CD4-positive, alpha-beta memory T cell (primary cell): ENCODE results near the gene DGKD. TPM values are rescaled to one million over a fixed set of nuclear protein-coding genes. Genes with fewer than 3 reads are reported as not detected.
"Not testable (repeated sequence)": the region's sequence is repeated elsewhere in the genome, so short reads cannot be mapped to it uniquely, and the experiment has no call there.

Experiments
- CTCF ChIA-PET: fragments of 350-600 bp; sonication (Branson Sonifier 250); formaldehyde crosslinking; loops from one replicate; lab custom pipeline; 2021; ENCODE audit warnings: inconsistent platforms; ENCODE audit not compliant: partially characterized antibody; lab: Charles Lee
- POLR2A ChIA-PET: fragments of 350-600 bp; sonication (Branson Sonifier 250); formaldehyde crosslinking; loops from one replicate; lab custom pipeline; 2021; ENCODE audit not compliant: partially characterized antibody; lab: Charles Lee
- DNase-seq, 5 donors: peaks; one replicate each; pipeline versions ENCODE4 v3.0.0 to v3.0.0-alpha.2; 2020 to 2022; ENCODE audit warnings: mixed read lengths in 1 of 5
- H3K27ac ChIP-seq: one replicate; pipeline ENCODE4 v1.7.0; 2013; ENCODE audit warnings: low read depth, low read length
- H3K27me3 ChIP-seq: 2 replicates; pipeline ENCODE4 v1.7.0; 2013; ENCODE audit warnings: mild to moderate bottlenecking, low read length, moderate library complexity; ENCODE audit not compliant: insufficient read depth
- H3K36me3 ChIP-seq: 2 replicates; pipeline ENCODE4 v1.7.0; 2013; ENCODE audit warnings: mild to moderate bottlenecking, low read length, moderate library complexity; ENCODE audit not compliant: insufficient read depth
- H3K4me1 ChIP-seq: 2 replicates; pipeline ENCODE4 v1.7.0; 2013; ENCODE audit warnings: mild to moderate bottlenecking, low read length, moderate library complexity; ENCODE audit not compliant: insufficient read depth
- H3K4me3 ChIP-seq, 2 donors: one replicate each; pipeline ENCODE4 v1.7.0; 2013; ENCODE audit warnings: low read length in 2 of 2, mild to moderate bottlenecking in 1 of 2
- H3K9me3 ChIP-seq, 2 donors: one replicate each; pipeline ENCODE4 v1.7.0; 2013; ENCODE audit warnings: low read length in 2 of 2, control low read depth in 1 of 2; ENCODE audit not compliant: control insufficient read depth in 1 of 2
- H3K27ac Mint-ChIP-seq, 7 donors: one replicate each; pipeline ENCODE4 v1.8.0; 2020 to 2021; ENCODE audit warnings: mixed read lengths in 7 of 7, mild to moderate bottlenecking in 6 of 7, inconsistent platforms in 3 of 7, moderate library complexity in 3 of 7
- H3K27me3 Mint-ChIP-seq, 2 donors: one replicate each; pipeline ENCODE4 v1.8.0; 2020 to 2021; ENCODE audit warnings: mixed read lengths in 2 of 2
- H3K36me3 Mint-ChIP-seq, 2 donors: one replicate each; pipeline ENCODE4 v1.8.0; 2020 to 2021; ENCODE audit warnings: mixed read lengths in 2 of 2, inconsistent platforms in 1 of 2, mild to moderate bottlenecking in 1 of 2
- H3K4me1 Mint-ChIP-seq, 4 donors: one replicate each; pipeline ENCODE4 v1.8.0; 2020 to 2021; ENCODE audit warnings: mixed read lengths in 4 of 4, mild to moderate bottlenecking in 1 of 4
- H3K4me3 Mint-ChIP-seq, 8 donors: one replicate each; pipeline ENCODE4 v1.8.0; 2020 to 2021; ENCODE audit warnings: mixed read lengths in 8 of 8, mild to moderate bottlenecking in 7 of 8, moderate library complexity in 6 of 8, inconsistent platforms in 3 of 8
- H3K9me3 Mint-ChIP-seq, 8 donors: one replicate each; pipeline ENCODE4 v1.8.0; 2020 to 2021; ENCODE audit warnings: mixed read lengths in 8 of 8, mild to moderate bottlenecking in 5 of 8, inconsistent platforms in 3 of 8, moderate library complexity in 1 of 8
- intact Hi-C: fragments of 100-400 bp; cut with micrococcal nuclease; formaldehyde crosslinking; loops from one replicate; pipeline ENCODE4 v1.15.1; 2023
- polyA plus RNA-seq, 2 donors: library from polyadenylated mRNA; unstranded; fragments of 300-500 nt; fragmentation: Illumina TruSeq; gene quantifications; one replicate each; pipeline ENCODE4 v1.2.3, GENCODE V29; 2021
- total RNA-seq, 2 experiments: library from RNA; stranded (reverse); gene quantifications; one replicate each; pipeline ENCODE4 v1.2.3, GENCODE V29; 2021

Gene DGKD
- total and polyA plus RNA-seq, 4 experiments from 2014 or later: 8.9 to 136 (median 78.8) TPM

DNA sequence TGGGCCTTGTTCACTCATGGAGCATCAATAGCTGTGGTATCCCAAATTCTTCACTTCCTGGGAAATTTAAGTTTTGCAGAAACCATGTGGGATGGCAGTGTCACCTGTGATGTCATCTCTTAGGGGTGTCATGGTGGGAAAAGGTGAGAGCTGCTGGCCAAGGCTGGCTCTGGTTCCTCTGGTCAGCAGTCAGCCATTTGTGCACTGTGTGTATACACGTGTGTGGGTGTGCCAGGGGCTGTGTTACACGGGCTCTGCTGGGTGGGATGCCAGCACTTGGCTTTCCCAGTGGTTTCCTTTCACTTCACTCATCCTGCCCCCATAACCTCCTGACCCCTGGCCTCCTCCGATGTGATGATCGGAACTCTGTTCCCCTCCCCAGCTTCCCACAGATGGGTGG is 25.4 kb upstream of the DGKD start:
- H3K27ac Mint-ChIP-seq: peak overlapping the region in 2 of 7 donors; percentile 42 to 64

GRCh38 chr2:233329489-233330135 is 24.7 kb upstream of the DGKD start:
- Mint-ChIP-seq H3K9me3 (peaks cover 0 to 2% (median 0%) of the 10 kb centered on the region in 8 donors), H3K27ac (peak overlapping the region; percentile 21 to 85 (median 42)), H3K4me1 (peaks cover 23 to 53% (median 36%) of the 10 kb centered on the region in 4 donors), H3K27me3 (no peaks in the 10 kb centered on the region), H3K4me3 (peak overlapping the region in 1 of 8 donors; percentile 29), H3K36me3 (no peaks in the 10 kb centered on the region)
- Histone ChIP-seq H3K36me3 (no peaks in the 10 kb centered on the region), H3K27me3 (no peaks in the 10 kb centered on the region), H3K9me3 (no peaks in the 10 kb centered on the region), H3K27ac (no peak overlapping the region), H3K4me3 (no peak overlapping the region), H3K4me1 (peaks cover 52% of the 10 kb centered on the region)
- intact Hi-C loops: no loop called here
- ChIA-PET POLR2A (interaction anchor here (0.7 to 4.4 kb wide), 4 partner anchors 27 to 66 kb away, joined by 3 to 72 read pairs (median 14); no protein-coding TSS in a partner anchor), CTCF (interaction anchor here (1.3 to 1.7 kb wide), 2 partner anchors 12 to 24 kb away, joined by 4 to 6 read pairs; partner anchors contain the start of gene DGKD)
- DNase-seq: no peak

More for the DNA sequence above, 25.4 kb upstream of the DGKD start:
- Histone ChIP-seq H3K27ac (no peak overlapping the region), H3K36me3 (no peaks in the 10 kb centered on the region), H3K27me3 (no peaks in the 10 kb centered on the region), H3K4me1 (peaks cover 45% of the 10 kb centered on the region), H3K4me3 (no peak overlapping the region), H3K9me3 (no peaks in the 10 kb centered on the region)
- H3K4me3 Mint-ChIP-seq: no peak overlapping the region
- ChIA-PET CTCF (interaction anchor here (1.3 to 1.7 kb wide), 2 partner anchors 12 to 25 kb away, joined by 4 to 6 read pairs; partner anchors contain the start of gene DGKD), POLR2A (no interaction called here)
- peaks cover 19 to 48% (median 32%) of the 10 kb centered on the region in 4 donors for H3K4me1 Mint-ChIP-seq
- H3K27me3 Mint-ChIP-seq: no peaks in the 10 kb centered on the region
- H3K36me3 Mint-ChIP-seq: no peaks in the 10 kb centered on the region
- intact Hi-C loops: no loop called here
- DNase-seq: no peak
- peaks cover 0 to 2% (median 0%) of the 10 kb centered on the region in 8 donors for H3K9me3 Mint-ChIP-seq

- intact Hi-C loops: loop anchor here (1.0 kb wide), 2 partner anchors 23 to 63 kb away; partner anchors contain the start of gene DGKD
- Mint-ChIP-seq H3K36me3 (no peaks in the 10 kb centered on the region), H3K4me3 (peak overlapping the region; percentile 11 to 83 (median 72)), H3K9me3 (peaks cover 0 to 2% (median 0%) of the 10 kb centered on the region in 8 donors), H3K27ac (peak overlapping the region; percentile 82 to 99 (median 94)), H3K4me1 (peaks cover 26 to 65% (median 43%) of the 10 kb centered on the region in 4 donors), H3K27me3 (no peaks in the 10 kb centered on the region)
- Histone ChIP-seq H3K27me3 (no peaks in the 10 kb centered on the region), H3K36me3 (no peaks in the 10 kb centered on the region), H3K27ac (peak overlapping the region; percentile 73), H3K4me3 (peak overlapping the region in 1 of 2 donors; percentile 39), H3K4me1 (peaks cover 63% of the 10 kb centered on the region), H3K9me3 (no peaks in the 10 kb centered on the region)
- DNase-seq: peak; percentile 84 to 93 (median 86)
- POLR2A ChIA-PET: interaction anchor here (0.8 to 5.5 kb wide), 21 partner anchors 8 to 271 kb away, joined by 3 to 72 read pairs (median 6); partner anchors contain the start of genes ATG16L1, DGKD and INPP5D
- CTCF ChIA-PET: interaction anchor here (1.1 to 2.5 kb wide), 12 partner anchors 9 to 277 kb away, joined by 3 to 24 read pairs (median 4); partner anchors contain the start of genes ATG16L1 and DGKD
Observed at GRCh38 chr2:233331536-233331935, 22.8 kb upstream of the DGKD start.

GRCh38 chr2:233332125-233332524 is 22.2 kb upstream of the DGKD start:
- peak overlapping the region; percentile 82 to 99 (median 94) for H3K27ac Mint-ChIP-seq
- Histone ChIP-seq H3K4me3 (no peak overlapping the region), H3K4me1 (peaks cover 63% of the 10 kb centered on the region), H3K9me3 (no peaks in the 10 kb centered on the region), H3K27ac (peak overlapping the region; percentile 73), H3K27me3 (no peaks in the 10 kb centered on the region), H3K36me3 (no peaks in the 10 kb centered on the region)
- no peaks in the 10 kb centered on the region for H3K27me3 Mint-ChIP-seq
- POLR2A ChIA-PET: interaction anchor here (0.8 to 5.5 kb wide), 17 partner anchors 9 to 272 kb away, joined by 3 to 72 read pairs (median 6); partner anchors contain the start of genes ATG16L1, DGKD and INPP5D
- H3K4me1 Mint-ChIP-seq: peaks cover 26 to 66% (median 43%) of the 10 kb centered on the region in 4 donors
- CTCF ChIA-PET: interaction anchor here (1.1 to 2.5 kb wide), 12 partner anchors 8 to 278 kb away, joined by 3 to 24 read pairs (median 4); partner anchors contain the start of genes ATG16L1 and DGKD
- peaks cover 0 to 2% (median 0%) of the 10 kb centered on the region in 8 donors for H3K9me3 Mint-ChIP-seq
- intact Hi-C loops: no loop called here
- H3K36me3 Mint-ChIP-seq: no peaks in the 10 kb centered on the region
- peak overlapping the region in 7 of 8 donors; percentile 54 to 83 (median 72) for H3K4me3 Mint-ChIP-seq
- no peak for DNase-seq

- peak overlapping the region in 1 of 8 donors; percentile 15 for H3K4me3 Mint-ChIP-seq
- CTCF ChIA-PET: no interaction called here
- POLR2A ChIA-PET: interaction anchor here (5.5 kb wide), 1 partner anchor 19 kb away, joined by 44 read pairs; the partner anchor contains the start of gene DGKD
- Histone ChIP-seq H3K4me1 (peaks cover 64% of the 10 kb centered on the region), H3K27me3 (no peaks in the 10 kb centered on the region), H3K9me3 (no peaks in the 10 kb centered on the region), H3K4me3 (no peak overlapping the region), H3K36me3 (no peaks in the 10 kb centered on the region), H3K27ac (no peak overlapping the region)
- H3K27me3 Mint-ChIP-seq: no peaks in the 10 kb centered on the region
- no peak for DNase-seq
- no peaks in the 10 kb centered on the region for H3K36me3 Mint-ChIP-seq
- intact Hi-C loops: no loop called here
- no peaks in the 10 kb centered on the region for H3K9me3 Mint-ChIP-seq
- peaks cover 25 to 72% (median 47%) of the 10 kb centered on the region in 4 donors for H3K4me1 Mint-ChIP-seq
- peak overlapping the region in 3 of 7 donors; percentile 36 to 93 (median 80) for H3K27ac Mint-ChIP-seq
Observed at GRCh38 chr2:233334915-233335314, 19.4 kb upstream of the DGKD start.

DNA sequence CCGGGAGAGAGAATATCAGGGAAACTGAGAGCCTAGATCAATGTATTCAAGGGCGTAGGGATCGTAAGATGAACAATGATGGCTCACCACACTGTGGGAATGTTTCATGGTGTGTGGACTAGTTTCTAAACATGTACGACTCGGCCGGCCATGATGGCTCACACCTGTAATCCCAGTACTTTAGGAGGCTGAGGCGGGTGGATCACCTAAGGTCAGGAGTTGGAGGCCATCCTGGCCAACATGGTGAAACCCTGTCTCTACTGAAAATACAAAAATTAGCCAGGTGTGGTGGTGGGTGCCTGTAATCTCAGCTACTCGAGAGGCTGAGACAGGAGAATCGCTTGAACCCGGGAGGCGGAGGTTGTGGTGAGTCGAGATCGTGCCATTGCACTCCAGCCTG is 18.2 kb upstream of the DGKD start:
- POLR2A ChIA-PET: interaction anchor here (1.5 kb wide), 1 partner anchor 11 kb away, joined by 5 read pairs; no protein-coding TSS in a partner anchor

More for the DNA sequence above, 18.2 kb upstream of the DGKD start:
- H3K27ac ChIP-seq, DNase-seq, intact Hi-C loops, H3K36me3 Mint-ChIP-seq, H3K9me3 Mint-ChIP-seq, H3K36me3 ChIP-seq, H3K27me3 Mint-ChIP-seq, H3K9me3 ChIP-seq, H3K27me3 ChIP-seq, H3K4me3 ChIP-seq: not testable (repeated sequence)
- peaks cover 23 to 62% (median 41%) of the 10 kb centered on the region in 4 donors for H3K4me1 Mint-ChIP-seq
- CTCF ChIA-PET: interaction anchor here (1.7 kb wide), 1 partner anchor 11 kb away, joined by 4 read pairs; no protein-coding TSS in a partner anchor
- peaks cover 52% of the 10 kb centered on the region for H3K4me1 ChIP-seq
- H3K27ac Mint-ChIP-seq: peak overlapping the region in 3 of 7 donors; percentile 37 to 68 (median 42)
- peak overlapping the region in 1 of 8 donors; percentile 3 for H3K4me3 Mint-ChIP-seq
